K562 (cell line): Measurements from ENCODE around the gene PARD3B. TPM values are rescaled to one million over a fixed set of nuclear protein-coding genes. Genes with fewer than 3 reads are reported as not detected.

ENCODE experiments used
- ATAC-seq: fragments of 200-7000 bp; cut with Tn5 transposase; 3 replicates; pipeline ENCODE4 v1.9.1; 2020; ENCODE audit warnings: moderate library complexity
- BruUV-seq: library from RNA; stranded (reverse); fragments of 400-500 nt; replicated peaks from 2 replicates; lab custom pipeline; 2021; lab: Mats Ljungman, UMichigan
- CTCF ChIA-PET: fragments of 300-600 bp; formaldehyde crosslinking; extraction: SDS; loops from one replicate; lab custom pipeline; 2021; ENCODE audit warnings: low intra/inter-chr PET ratio; lab: Yijun Ruan, JAX
- POLR2A ChIA-PET: fragments of 300-600, 350-650 bp; sonication (Branson Sonifier 250); formaldehyde crosslinking; extraction: SDS; loops from one replicate; lab custom pipeline; 2021; ENCODE audit warnings: antibody characterized with exemption, inconsistent platforms; lab: Yijun Ruan, JAX
- DNase-seq, 4 experiments: peaks; one replicate each; pipeline versions ENCODE4 v3.0.0 to v3.0.0-alpha.2; 2011 to 2018; ENCODE audit warnings: low spot score in 3 of 4, mixed read lengths in 3 of 4; ENCODE audit errors: extremely low read depth in 1 of 4
- FAIRE-seq: peaks from 2 replicates; lab custom pipeline; 2011; peaks lifted over from hg19 to GRCh38; lab: Jason Lieb, UNC
- H2AFZ ChIP-seq: 2 replicates; pipeline ENCODE4 v1.6.0; 2011; ENCODE audit warnings: low read depth, low read length, control low read depth, inconsistent platforms
- H3K27ac ChIP-seq: fragments of 200-600 bp; 3 replicates; pipeline ENCODE4 v1.8.0; 2011; ENCODE audit warnings: low read depth, mild to moderate bottlenecking, control low read depth, inconsistent platforms, low read length, moderate library complexity, mixed read lengths; ENCODE audit errors: extremely low read depth
- H3K27me3 ChIP-seq, 2 experiments: fragments of 300-600 bp in 1 of 2; 2 replicates in 1 of 2; 3 replicates in 1 of 2; pipeline versions ENCODE4 v1.6.0 to v1.8.0; 2011; ENCODE audit warnings: inconsistent platforms in 2 of 2, low read length in 2 of 2, mild to moderate bottlenecking in 1 of 2, mixed read lengths in 1 of 2, moderate library complexity in 1 of 2; ENCODE audit not compliant: control insufficient read depth in 2 of 2, insufficient read depth in 2 of 2
- H3K36me3 ChIP-seq: fragments of 300-600 bp; 3 replicates; pipeline ENCODE4 v1.8.0; 2011; ENCODE audit warnings: mild to moderate bottlenecking, low read length, inconsistent platforms; ENCODE audit not compliant: control insufficient read depth, insufficient read depth
- H3K4me1 ChIP-seq, 2 experiments: fragments of 200-600 bp in 1 of 2; replicated peaks in 1 of 2; 2 replicates in 1 of 2; 3 replicates in 1 of 2; pipeline versions ENCODE4 v1.5.1 to v1.8.0; 2011; ENCODE audit warnings: inconsistent platforms in 2 of 2, low read length in 2 of 2, mild to moderate bottlenecking in 1 of 2, mixed read lengths in 1 of 2, moderate library complexity in 1 of 2; ENCODE audit not compliant: control insufficient read depth in 2 of 2, insufficient read depth in 2 of 2
- H3K4me2 ChIP-seq: 2 replicates; pipeline ENCODE4 v1.6.1; 2011; ENCODE audit warnings: low read length, control low read depth, inconsistent platforms, mixed read lengths; ENCODE audit not compliant: insufficient read depth
- H3K4me3 ChIP-seq: fragments of 200-600 bp; sonication (generic), shearing (Covaris generic); 2 replicates; pipeline ENCODE4 v1.5.1; 2016; ENCODE audit warnings: control low read depth, inconsistent platforms
- H3K79me2 ChIP-seq: fragments of 200-600 bp; 3 replicates; pipeline ENCODE4 v1.8.0; 2011; ENCODE audit warnings: low read length, inconsistent platforms; ENCODE audit not compliant: control insufficient read depth, insufficient read depth
- H3K9ac ChIP-seq, 2 experiments: 2 replicates each; pipeline versions ENCODE4 v1.6.0 to v1.6.1; 2011; ENCODE audit warnings: low read depth in 2 of 2, low read length in 2 of 2, control low read depth in 1 of 2, inconsistent platforms in 1 of 2, mild to moderate bottlenecking in 1 of 2, mixed read lengths in 1 of 2; ENCODE audit not compliant: insufficient read depth in 1 of 2
- H3K9me1 ChIP-seq: one replicate; pipeline ENCODE4 v1.6.0; 2011; ENCODE audit warnings: inconsistent platforms, mild to moderate bottlenecking, low read length, moderate library complexity; ENCODE audit not compliant: control insufficient read depth, insufficient read depth
- H3K9me3 ChIP-seq: replicated peaks from 2 replicates; pipeline ENCODE4 v1.5.1; 2011; ENCODE audit warnings: low read depth, low read length, inconsistent platforms; ENCODE audit not compliant: control insufficient read depth, insufficient read depth
- H4K20me1 ChIP-seq: replicated peaks from 2 replicates; pipeline ENCODE4 v1.6.1; 2011; ENCODE audit warnings: low read length, inconsistent platforms, mixed read lengths; ENCODE audit not compliant: control insufficient read depth, insufficient read depth
- ATF3 ChIP-seq, 2 experiments: fragments of 450-650 bp in 1 of 2; sonication (generic) in 1 of 2; formaldehyde crosslinking in 1 of 2; IDR thresholded peaks in 1 of 2; conservative IDR thresholded peaks in 1 of 2; 2 replicates each; pipeline versions ENCODE4 v1.6.1 to v1.8.1; 2016 to 2023; ENCODE audit warnings: mild to moderate bottlenecking in 2 of 2, moderate library complexity in 2 of 2, inconsistent platforms in 1 of 2, missing genetic modification reagents in 1 of 2
- BACH1 ChIP-seq: fragments of 200-800 bp; sonication (Bioruptor generic); IDR thresholded peaks from 2 replicates; pipeline ENCODE4 v1.6.1; 2016; ENCODE audit warnings: missing genetic modification characterization, missing compliant biosample characterization
- CEBPB ChIP-seq: fragments of 450-650 bp; IDR thresholded peaks from 2 replicates; pipeline ENCODE4 v1.6.1; 2016; ENCODE audit warnings: missing genetic modification characterization, missing compliant biosample characterization
- CTCF ChIP-seq, 3 experiments: IDR thresholded peaks in 2 of 3; conservative IDR thresholded peaks in 1 of 3; 2 replicates each; pipeline ENCODE4 v1.5.1; 2011 to 2012; ENCODE audit warnings: low read length in 3 of 3, mild to moderate bottlenecking in 3 of 3, control low read depth in 2 of 3, improper control_type of control experiment in 1 of 3, inconsistent platforms in 1 of 3, low read depth in 1 of 3, mixed read lengths in 1 of 3, moderate library complexity in 1 of 3; ENCODE audit not compliant: insufficient read depth in 2 of 3
- MAFK ChIP-seq: IDR thresholded peaks from 2 replicates; pipeline ENCODE4 v1.6.1; 2011; ENCODE audit warnings: low read length, improper control_type of control experiment
- MCM5 ChIP-seq: fragments of 450-650 bp; IDR thresholded peaks from 2 replicates; pipeline ENCODE4 v1.6.1; 2016; ENCODE audit warnings: low read depth
- MLLT1 ChIP-seq, 2 experiments: fragments of 450-650 bp; IDR thresholded peaks; 2 replicates each; pipeline ENCODE4 v1.6.1; 2016
- RAD21 ChIP-seq, 2 experiments: fragments of 250-450 bp in 1 of 2; fragments of 450-650 bp in 1 of 2; sonication (Bioruptor Pico) in 1 of 2; formaldehyde crosslinking in 1 of 2; IDR thresholded peaks in 1 of 2; conservative IDR thresholded peaks in 1 of 2; 2 replicates each; pipeline versions ENCODE4 v1.4.0 to v1.8.0; 2020 to 2022; ENCODE audit warnings: mild to moderate bottlenecking in 2 of 2, moderate library complexity in 1 of 2
- SIX5 ChIP-seq, 2 experiments: IDR thresholded peaks; 2 replicates each; pipeline ENCODE4 v1.6.1; 2011; ENCODE audit warnings: low read length in 2 of 2, borderline replicate concordance in 1 of 2, low read depth in 1 of 2, mild to moderate bottlenecking in 1 of 2, moderate library complexity in 1 of 2; ENCODE audit not compliant: insufficient read depth in 1 of 2
- SRSF1 ChIP-seq: fragments of 200-400 bp; formaldehyde crosslinking; IDR thresholded peaks from 2 replicates; pipeline ENCODE4 v1.6.1; 2017; ENCODE audit warnings: mild to moderate bottlenecking, low read depth, low read length, moderate library complexity
- TCF15 ChIP-seq: fragments of 250-450 bp; sonication (Bioruptor Pico); IDR thresholded peaks from 2 replicates; pipeline ENCODE4 v1.8.0; 2022; ENCODE audit warnings: moderate library complexity, mild to moderate bottlenecking, inconsistent platforms
- TCF3 ChIP-seq: sonication (generic); formaldehyde crosslinking; IDR thresholded peaks from 2 replicates; pipeline ENCODE4 v1.4.0; 2020; ENCODE audit warnings: mild to moderate bottlenecking, missing genetic modification reagents
- XRCC5 ChIP-seq: fragments of 200-400 bp; formaldehyde crosslinking; IDR thresholded peaks from 2 replicates; pipeline ENCODE4 v1.6.1; 2017; ENCODE audit warnings: low read depth, mild to moderate bottlenecking, low read length
- ZNF24 ChIP-seq: fragments of 450-650 bp; IDR thresholded peaks from 2 replicates; pipeline ENCODE4 v1.6.1; 2016
- ZNF445 ChIP-seq: fragments of 250-450 bp; sonication (Bioruptor Pico); IDR thresholded peaks from 2 replicates; pipeline ENCODE4 v1.4.0; 2020; ENCODE audit warnings: low read depth, mild to moderate bottlenecking, moderate library complexity
- WGBS: fragments of 100-300 bp; shearing (Covaris generic); methylation state at CpG from one replicate; pipeline ENCODE4 v1.1.6; 2016; ENCODE audit warnings: low coverage, mixed read lengths; ENCODE audit not compliant: insufficient coverage; ENCODE audit errors: missing lambda C conversion rate; 5-methylcytosine and 5-hydroxymethylcytosine counted together
- in situ Hi-C: fragments of 300-500 bp; cut with MboI; formaldehyde crosslinking; loops from 4 replicates; pipeline ENCODE4 v1.15.0; 2018; ENCODE audit warnings: inconsistent platforms, mixed read lengths
- intact Hi-C: fragments of 100-400 bp; cut with micrococcal nuclease; formaldehyde crosslinking; loops from 2 replicates; pipeline ENCODE4 v1.14.2; 2022
- polyA plus RNA-seq, 8 experiments: library from polyadenylated mRNA; depleted of rRNA in 4 of 8; stranded (reverse) in 5 of 8; unstranded in 3 of 8; fragments of >200 nt; fragmentation: Nextera tagmentation in 2 of 8; fragmentation: Illumina TruSeq in 1 of 8; extraction: Ambion mirVana in 2 of 8; extraction: Trizol in 1 of 8; gene quantifications; 2 replicates each; pipeline versions ENCODE4 v1.2.1 to v1.2.3, GENCODE V29; 2011 to 2014; ENCODE audit warnings: inconsistent platforms in 1 of 8, missing spikeins in 1 of 8
- total RNA-seq, 7 experiments: library from RNA; depleted of rRNA in 6 of 7; stranded (reverse); fragments of >200 nt in 6 of 7; fragmentation: Illumina TruSeq in 2 of 7; extraction: Trizol in 2 of 7; gene quantifications; 2 replicates each; pipeline versions ENCODE4 v1.2.1 to v1.2.3, GENCODE V29; 2011 to 2021; ENCODE audit warnings: low replicate concordance in 1 of 7

PARD3B gene
- total and polyA plus RNA-seq, 9 of the 15 experiments (the other 6 are each of a cell fraction or from before 2014, with no cell fraction given): 0.15 to 3.0 (median 1.1) TPM

DNA sequence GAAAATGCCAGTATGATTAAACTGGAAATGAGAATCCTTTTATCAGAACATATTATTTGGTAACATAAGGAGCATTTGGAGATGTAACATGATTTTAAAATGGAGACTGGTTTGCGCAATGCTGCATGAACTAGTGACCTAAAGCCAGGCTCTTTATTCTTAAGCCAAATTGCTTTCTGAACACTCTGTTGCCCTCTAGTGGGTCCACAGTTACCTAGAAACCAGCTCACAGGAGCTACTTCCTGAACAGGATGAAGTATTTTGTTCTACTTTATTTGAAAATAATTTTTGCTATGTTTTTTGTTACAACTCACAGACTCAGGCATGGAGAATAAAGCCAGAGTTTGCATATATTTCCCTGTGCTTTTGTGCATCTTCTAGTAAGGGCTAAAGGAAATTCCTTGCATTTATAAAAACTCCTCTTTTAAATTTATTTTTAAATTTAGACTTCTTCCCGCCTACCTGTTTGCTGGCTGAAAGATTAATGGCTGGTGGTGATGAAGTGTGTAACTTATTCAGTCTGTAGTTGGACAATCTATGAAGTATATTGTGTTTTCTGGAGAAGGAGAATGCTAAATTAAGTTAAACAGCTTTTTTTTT, 146.7 kb downstream of the PARD3B start (continued):
- TF ChIP-seq CTCF (IDR thresholded peaks at IDR 0.05 in 2 of 3, conservative IDR thresholded peaks at IDR 0.05 in 1 of 3; ENCODE audit: insufficient read depth in 2 of 3, low read depth in 1 of 3, low read length in 3 of 3): peak; percentile 36 to 64 (median 44); a peak in 5 of 6 replicates
- TF ChIP-seq RAD21 (CRISPR knock-in tag; conservative IDR thresholded peaks at IDR 0.05 in 1 of 2, IDR thresholded peaks at IDR 0.05 in 1 of 2): peak; percentile 75 to 81
- TF ChIP-seq CEBPB (tag): peak; percentile 98
- 0 out of 2 replicates have a peak, but pooled peaks have one; percentile 27 for TF ChIP-seq BACH1
- peak; percentile 40; the same call in 1 of the 2 replicates for TF ChIP-seq ZNF24

- in situ Hi-C loops: loop anchor here (10.0 kb wide), 1 partner anchor 368 kb away; no protein-coding TSS in a partner anchor
- Histone ChIP-seq H3K27ac (no peak overlapping the region), H3K9me3 (no peaks in the 10 kb centered on the region), H3K79me2 (no peaks in the 10 kb centered on the region), H3K36me3 (no peaks in the 10 kb centered on the region), H3K4me3 (no peak overlapping the region), H4K20me1 (no peaks in the 10 kb centered on the region), H3K4me1 (no peaks in the 10 kb centered on the region), H3K27me3 (no peaks in the 10 kb centered on the region), H3K4me2 (no peak overlapping the region), H3K9ac (no peak overlapping the region), H3K9me1 (no peaks in the 10 kb centered on the region), H2AFZ (no peak overlapping the region)
- FAIRE-seq (no peak), DNase-seq (no peak), ATAC-seq (no peak)
- WGBS: 23% methylated on average over 2 of the region's 2 CpGs
- intact Hi-C loops: loop anchor here (1.0 kb wide), 1 partner anchor 367 kb away; no protein-coding TSS in a partner anchor
- CTCF ChIA-PET: interaction anchor here (0.6 to 0.9 kb wide), 2 partner anchors 13 to 433 kb away, joined by 3 read pairs; no protein-coding TSS in a partner anchor
- POLR2A ChIA-PET: no interaction called here
- BruUV-seq: no TSS peak
- TF ChIP-seq CEBPB (tag): no peak
- no peak for TF ChIP-seq ATF3 (IDR thresholded peaks at IDR 0.05)
- no peak for TF ChIP-seq ATF3 (CRISPR knock-in tag; conservative IDR thresholded peaks at IDR 0.05)
- TF ChIP-seq SIX5 (IDR thresholded peaks at IDR 0.05; ENCODE audit: borderline replicate concordance in 1 of 2, insufficient read depth in 1 of 2, low read depth in 1 of 2, low read length in 2 of 2): no peak
- TF ChIP-seq MLLT1 (IDR thresholded peaks at IDR 0.05): no peak
- TF ChIP-seq MAFK: no peak
- TF ChIP-seq RAD21 (CRISPR knock-in tag; conservative IDR thresholded peaks at IDR 0.05 in 1 of 2, IDR thresholded peaks at IDR 0.05 in 1 of 2): no peak
- no peak for TF ChIP-seq XRCC5
- TF ChIP-seq MCM5: no peak
- TF ChIP-seq TCF15: no peak
- no peak for TF ChIP-seq SRSF1
- TF ChIP-seq TCF3 (CRISPR knock-in tag): no peak
- TF ChIP-seq ZNF445 (CRISPR knock-in tag): no peak
Measured at GRCh38 chr2:204692790-204693189, 147.5 kb downstream of the PARD3B start.
